Right lobe of liver (tissue), 6 donors: ENCODE results near the gene UTP25. TPM values are rescaled to one million over a fixed set of nuclear protein-coding genes. Genes with fewer than 3 reads are reported as not detected.

ENCODE experiments used
- ATAC-seq, 4 donors: fragments of 200-7000 bp; cut with Tn5 transposase; one replicate each; pipeline ENCODE4 v1.9.1; 2020; ENCODE audit warnings: mild to moderate bottlenecking in 4 of 4, moderate library complexity in 4 of 4
- DNase-seq, 3 donors: peaks; one replicate each; pipeline ENCODE4 v3.0.0-alpha.2; 2020
- H3K27ac ChIP-seq, 3 donors: fragments of 200-600 bp; one replicate each; pipeline ENCODE4 v1.8.0; 2022
- H3K27me3 ChIP-seq, 2 donors: fragments of 200-600 bp; one replicate each; pipeline ENCODE4 v1.8.0; 2022
- H3K36me3 ChIP-seq, 4 donors: fragments of 200-600 bp; sonication (generic) in 1 of 4; one replicate each; pipeline versions ENCODE4 v1.5.1 to v1.8.0; 2017 to 2022; ENCODE audit warnings: control low read depth in 1 of 4
- H3K4me1 ChIP-seq, 4 donors: fragments of 200-600 bp; sonication (generic) in 1 of 4; one replicate each; pipeline versions ENCODE4 v1.5.1 to v1.8.0; 2017 to 2022; ENCODE audit warnings: control low read depth in 1 of 4
- H3K4me3 ChIP-seq, 3 donors: fragments of 200-600 bp; one replicate each; pipeline ENCODE4 v1.8.0; 2022
- H3K9me3 ChIP-seq, 4 donors: fragments of 200-600 bp; sonication (generic) in 1 of 4; one replicate each; pipeline versions ENCODE4 v1.5.1 to v1.8.0; 2017 to 2022; ENCODE audit warnings: control low read depth in 1 of 4
- POLR2A ChIP-seq: fragments of 450-650 bp; IDR thresholded peaks from one replicate; pipeline ENCODE4 v1.6.1; 2017; ENCODE audit warnings: antibody characterized with exemption, mild to moderate bottlenecking
- WGBS: methylation state at CpG from one replicate; pipeline ENCODE4 v1.1.6; 2018; ENCODE audit warnings: low coverage, low lambda C conversion rate; ENCODE audit not compliant: insufficient coverage; ENCODE audit errors: missing lambda C conversion rate; 5-methylcytosine and 5-hydroxymethylcytosine counted together
- intact Hi-C, 2 donors: fragments of 100-400 bp; cut with DNase I; formaldehyde crosslinking; loops; one replicate each; pipeline versions ENCODE4 v1.11.2 to v1.14.1; 2022
- total RNA-seq, 6 experiments: library from RNA; depleted of rRNA in 2 of 6; stranded (reverse); fragments of >200 nt in 2 of 6; fragmentation: NEBNext Ultra II Directional in 3 of 6; extraction: Animal tissue kit (Norgen Biotek cat#: 25700) in 3 of 6; gene quantifications; one replicate each; pipeline versions ENCODE4 v1.1.0 to v1.2.4, GENCODE V29; 2016 to 2023
- TF ChIP-seq, protein P1 (sequence below), 4 donors: fragments of 200-600 bp in 3 of 4; fragments of 450-650 bp in 1 of 4; IDR thresholded peaks; one replicate each; pipeline versions ENCODE4 v1.5.1 to v1.8.0; 2016 to 2022; ENCODE audit warnings: antibody characterized with exemption in 4 of 4, mild to moderate bottlenecking in 2 of 4
- donor health status: DM: no; HTN: yes; CAD: no.
- donor health status: DM: no; HTN: no; CAD: no.
- donor health status: DM: no; HTN: no; CAD: no.
- donor health status: DM: no; HTN: yes; CAD: no.
- donor health status: DM: no; HTN: yes; CAD: no.

Gene UTP25
- total RNA-seq, 6 experiments from 2014 or later = 4.6 to 10.0 (median 6.4) TPM

DNA sequence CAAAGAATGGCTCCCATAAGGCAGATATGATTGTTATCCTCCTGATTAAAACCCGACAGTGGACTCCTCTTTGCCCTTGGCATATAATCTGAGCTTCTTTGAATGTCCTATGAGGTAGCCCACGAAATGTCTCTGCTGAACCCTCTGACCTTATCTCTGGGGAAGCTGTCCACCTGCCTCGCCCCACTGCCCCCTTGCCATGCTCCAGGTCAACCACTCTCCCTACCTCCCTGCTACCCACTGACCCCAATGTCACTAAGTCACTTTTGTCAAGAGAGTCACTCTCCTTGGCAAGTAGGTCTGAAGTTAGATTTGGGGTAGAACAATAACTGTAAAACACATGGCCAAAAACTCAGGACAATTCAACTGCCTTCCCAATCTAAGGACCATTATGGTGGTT lies 54.5 kb downstream of the UTP25 start:
- ATAC-seq (no peak), DNase-seq (no peak)
- intact Hi-C loops = no loop called here
- H3K4me3 ChIP-seq = no peak overlapping the region
- no peaks in the 10 kb centered on the region for H3K9me3 ChIP-seq
- WGBS = 49% methylated on average over 3 of the region's 3 CpGs
- no peak overlapping the region for H3K27ac ChIP-seq
- H3K27me3 ChIP-seq = no peaks in the 10 kb centered on the region
- no peaks in the 10 kb centered on the region for H3K36me3 ChIP-seq
- no peaks in the 10 kb centered on the region for H3K4me1 ChIP-seq
- TF ChIP-seq, protein P1, sequence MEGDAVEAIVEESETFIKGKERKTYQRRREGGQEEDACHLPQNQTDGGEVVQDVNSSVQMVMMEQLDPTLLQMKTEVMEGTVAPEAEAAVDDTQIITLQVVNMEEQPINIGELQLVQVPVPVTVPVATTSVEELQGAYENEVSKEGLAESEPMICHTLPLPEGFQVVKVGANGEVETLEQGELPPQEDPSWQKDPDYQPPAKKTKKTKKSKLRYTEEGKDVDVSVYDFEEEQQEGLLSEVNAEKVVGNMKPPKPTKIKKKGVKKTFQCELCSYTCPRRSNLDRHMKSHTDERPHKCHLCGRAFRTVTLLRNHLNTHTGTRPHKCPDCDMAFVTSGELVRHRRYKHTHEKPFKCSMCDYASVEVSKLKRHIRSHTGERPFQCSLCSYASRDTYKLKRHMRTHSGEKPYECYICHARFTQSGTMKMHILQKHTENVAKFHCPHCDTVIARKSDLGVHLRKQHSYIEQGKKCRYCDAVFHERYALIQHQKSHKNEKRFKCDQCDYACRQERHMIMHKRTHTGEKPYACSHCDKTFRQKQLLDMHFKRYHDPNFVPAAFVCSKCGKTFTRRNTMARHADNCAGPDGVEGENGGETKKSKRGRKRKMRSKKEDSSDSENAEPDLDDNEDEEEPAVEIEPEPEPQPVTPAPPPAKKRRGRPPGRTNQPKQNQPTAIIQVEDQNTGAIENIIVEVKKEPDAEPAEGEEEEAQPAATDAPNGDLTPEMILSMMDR (IDR thresholded peaks at IDR 0.05) = no peak
- TF ChIP-seq POLR2A = no peak

DNA sequence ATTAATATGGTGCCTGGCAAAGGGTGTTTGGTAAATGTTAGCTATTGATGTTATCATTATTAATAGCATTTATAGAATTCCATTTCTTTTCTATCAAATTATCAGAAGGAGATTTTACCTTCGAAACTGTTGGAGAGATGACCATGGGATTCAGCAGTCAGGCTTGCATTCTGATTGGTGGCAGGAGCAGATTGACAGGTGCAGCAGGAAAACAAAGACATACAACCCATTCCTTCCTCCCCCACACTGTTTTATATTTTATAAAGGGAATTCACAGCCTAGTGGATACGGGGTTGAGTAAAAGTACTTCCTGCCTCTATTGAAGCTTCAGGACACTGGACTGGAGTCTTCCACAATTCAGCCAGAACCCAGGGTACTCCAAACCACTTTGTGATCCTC lies 55.2 kb downstream of the UTP25 start:
- Histone ChIP-seq H3K4me3 (no peak overlapping the region), H3K27me3 (no peaks in the 10 kb centered on the region), H3K36me3 (no peaks in the 10 kb centered on the region), H3K9me3 (no peaks in the 10 kb centered on the region), H3K4me1 (no peaks in the 10 kb centered on the region), H3K27ac (no peak overlapping the region)
- DNase-seq (no peak), ATAC-seq (no peak)
- WGBS = 23% methylated on average over 2 of the region's 2 CpGs
- TF ChIP-seq, protein P1 (IDR thresholded peaks at IDR 0.05) = no peak
- no peak for TF ChIP-seq POLR2A
- intact Hi-C loops = no loop called here

DNA sequence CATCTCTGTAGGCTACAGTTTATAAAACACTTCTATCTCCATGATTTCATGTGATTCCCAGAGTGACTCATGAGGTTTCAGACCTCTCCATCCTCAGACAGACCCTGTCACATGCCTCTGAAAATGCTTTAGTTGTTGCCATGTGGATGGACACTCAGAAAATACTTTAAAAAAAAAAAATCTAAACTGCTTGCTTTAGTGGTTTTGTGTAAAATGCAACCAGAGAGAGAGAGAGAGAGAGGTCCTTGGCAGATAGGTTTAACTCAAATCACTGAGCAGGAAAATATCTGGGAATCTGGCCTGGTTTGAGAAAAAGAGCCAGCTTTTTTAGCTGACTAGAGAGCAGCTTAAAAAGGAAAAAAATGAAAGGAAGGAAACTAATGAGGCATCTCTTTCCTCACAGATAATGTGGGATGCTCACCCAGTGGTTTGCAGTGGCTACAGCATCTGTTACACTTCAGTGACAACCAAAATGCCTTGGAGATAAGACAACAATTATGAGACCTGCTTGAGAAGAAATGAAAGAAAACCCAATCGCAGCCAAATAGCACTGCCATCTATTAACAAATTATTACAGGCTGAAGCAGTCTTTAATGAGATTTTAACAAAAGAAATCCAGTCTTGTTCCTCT lies 55.7 kb downstream of the UTP25 start:
- H3K4me1 ChIP-seq = no peaks in the 10 kb centered on the region
- H3K27me3 ChIP-seq = no peaks in the 10 kb centered on the region
- ATAC-seq = no peak
- H3K27ac ChIP-seq = no peak overlapping the region
- no peak for TF ChIP-seq POLR2A
- TF ChIP-seq, protein P1 (IDR thresholded peaks at IDR 0.05) = no peak
- intact Hi-C loops = no loop called here
- H3K36me3 ChIP-seq = no peaks in the 10 kb centered on the region
- no peak overlapping the region for H3K4me3 ChIP-seq
- no peaks in the 10 kb centered on the region for H3K9me3 ChIP-seq
- DNase-seq = no peak
- 42% methylated on average over 1 of the region's 1 CpG for WGBS

DNA sequence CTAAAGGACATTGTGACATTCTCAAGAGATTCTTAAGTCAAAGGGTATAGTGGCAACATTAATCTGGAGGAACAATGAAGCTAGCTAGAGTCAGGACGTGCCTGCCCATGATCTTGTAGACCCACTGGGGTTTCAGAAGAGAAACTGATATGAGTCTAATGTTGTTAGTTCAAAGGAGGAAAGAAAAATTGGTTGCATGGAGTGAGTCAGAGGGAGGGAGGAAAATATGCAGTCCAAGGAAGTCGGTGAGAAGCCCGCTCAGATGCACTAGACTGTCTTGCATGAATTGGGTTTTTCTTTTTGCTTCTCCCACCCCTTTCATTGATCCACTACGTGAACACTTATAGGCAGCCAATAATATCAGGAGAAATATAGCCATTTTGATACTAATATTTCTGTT lies 56.5 kb downstream of the UTP25 start:
- Histone ChIP-seq H3K4me1 (no peaks in the 10 kb centered on the region), H3K27ac (no peak overlapping the region), H3K27me3 (no peaks in the 10 kb centered on the region), H3K36me3 (no peaks in the 10 kb centered on the region), H3K4me3 (no peak overlapping the region), H3K9me3 (no peaks in the 10 kb centered on the region)
- intact Hi-C loops = no loop called here
- DNase-seq (no peak), ATAC-seq (no peak)
- 51% methylated on average over 4 of the region's 4 CpGs for WGBS
- TF ChIP-seq, protein P1 (IDR thresholded peaks at IDR 0.05) = no peak
- no peak for TF ChIP-seq POLR2A
